Skin epidermis (tissue), 12 donors: ENCODE measurements around the gene ASTN2.

Experiments
- H3K27ac ChIP-seq, 21 experiments: fragments of 200-600 bp; sonication (generic) in 11 of 21; one replicate each; pipeline ENCODE4 v1.5.0; 2020; ENCODE audit warnings: mild to moderate bottlenecking in 3 of 21, inconsistent platforms in 2 of 21, moderate library complexity in 2 of 21
- H3K4me3 ChIP-seq, 7 experiments: fragments of 200-600 bp; sonication (generic) in 2 of 7; one replicate each; pipeline ENCODE4 v1.5.0; 2020; ENCODE audit warnings: inconsistent platforms in 2 of 7, mild to moderate bottlenecking in 2 of 7, moderate library complexity in 1 of 7

ASTN2 gene

GRCh38 chr9:117305454-117305853, 109.4 kb downstream of the ASTN2 start:
- H3K27ac ChIP-seq, result no peak overlapping the region

GRCh38 chr9:117304549-117304948, 110.3 kb downstream of the ASTN2 start:
- Histone ChIP-seq H3K27ac (no peak overlapping the region), H3K4me3 (no peak overlapping the region)

More at GRCh38 chr9:117305454-117305853, 109.4 kb downstream of the ASTN2 start:
- H3K4me3 ChIP-seq, result no peak overlapping the region

- H3K27ac ChIP-seq, result no peak overlapping the region
Observed at GRCh38 chr9:117303643-117304230, 111.1 kb downstream of the ASTN2 start.

GRCh38 chr9:117302487-117302886, 112.4 kb downstream of the ASTN2 start:
- H3K4me3 ChIP-seq, result no peak overlapping the region
- H3K27ac ChIP-seq, result no peak overlapping the region

More at GRCh38 chr9:117303643-117304230, 111.1 kb downstream of the ASTN2 start:
- no peak overlapping the region for H3K4me3 ChIP-seq

GRCh38 chr9:117300371-117301110, 114.3 kb downstream of the ASTN2 start:
- H3K4me3 ChIP-seq, result no peak overlapping the region
- H3K27ac ChIP-seq, result no peak overlapping the region

GRCh38 chr9:117296453-117296852, 118.4 kb downstream of the ASTN2 start:
- H3K4me3 ChIP-seq, result no peak overlapping the region
- H3K27ac ChIP-seq, result no peak overlapping the region

- no peak overlapping the region for H3K27ac ChIP-seq
- H3K4me3 ChIP-seq, result no peak overlapping the region
Observed at GRCh38 chr9:117293206-117294114, 121.4 kb downstream of the ASTN2 start.

GRCh38 chr9:117290856-117291622, 123.8 kb downstream of the ASTN2 start:
- Histone ChIP-seq H3K27ac (no peak overlapping the region), H3K4me3 (no peak overlapping the region)

GRCh38 chr9:117290306-117290840, 124.5 kb downstream of the ASTN2 start:
- no peak overlapping the region for H3K27ac ChIP-seq
- H3K4me3 ChIP-seq, result no peak overlapping the region

- Histone ChIP-seq H3K27ac (no peak overlapping the region), H3K4me3 (no peak overlapping the region)
Observed at GRCh38 chr9:117286245-117286644, 128.6 kb downstream of the ASTN2 start.

GRCh38 chr9:117284414-117284813, 130.4 kb downstream of the ASTN2 start:
- Histone ChIP-seq H3K27ac (no peak overlapping the region), H3K4me3 (no peak overlapping the region)

GRCh38 chr9:117282541-117282940, 132.3 kb downstream of the ASTN2 start:
- Histone ChIP-seq H3K27ac (no peak overlapping the region), H3K4me3 (no peak overlapping the region)

- H3K4me3 ChIP-seq, result no peak overlapping the region
Observed at GRCh38 chr9:117278471-117279035, 136.3 kb downstream of the ASTN2 start.

GRCh38 chr9:117278020-117278419, 136.8 kb downstream of the ASTN2 start:
- Histone ChIP-seq H3K27ac (no peak overlapping the region), H3K4me3 (no peak overlapping the region)

More at GRCh38 chr9:117278471-117279035, 136.3 kb downstream of the ASTN2 start:
- H3K27ac ChIP-seq, result no peak overlapping the region

- H3K4me3 ChIP-seq, result no peak overlapping the region
- H3K27ac ChIP-seq, result no peak overlapping the region
Observed at GRCh38 chr9:117276444-117276843, 138.4 kb downstream of the ASTN2 start.

- Histone ChIP-seq H3K4me3 (no peak overlapping the region), H3K27ac (no peak overlapping the region)
Observed at GRCh38 chr9:117273612-117274011, 141.2 kb downstream of the ASTN2 start.

GRCh38 chr9:117268847-117269446, 145.9 kb downstream of the ASTN2 start:
- Histone ChIP-seq H3K4me3 (no peak overlapping the region), H3K27ac (no peak overlapping the region)

GRCh38 chr9:117266855-117267497, 147.9 kb downstream of the ASTN2 start:
- Histone ChIP-seq H3K27ac (no peak overlapping the region), H3K4me3 (no peak overlapping the region)
